ENCODE measurements around the gene SETD6. TPM values are rescaled to one million over a fixed set of nuclear protein-coding genes. Genes with fewer than 3 reads are reported as not detected.

SETD6 gene
- total RNA-seq, 4 donors from 2014 or later: 32.8 to 74.2 (median 52.9) TPM

- intact Hi-C loops (cut with DNase I; ENCODE audit: low total_unique reads): no loop called here
- no peak for TF ChIP-seq POLR2A (IDR thresholded peaks at IDR 0.05)
- no peak for TF ChIP-seq CTCF (IDR thresholded peaks at IDR 0.05)
- H3K4me3 ChIP-seq (ENCODE audit: low read depth, poor library complexity, severe bottlenecking): no peak overlapping the region
- WGBS, 2 donors: 93 to 94% methylated on average over 14 of the region's 14 CpGs
- no peak for DNase-seq (ENCODE audit: low spot score in 2 of 2)
Measured at GRCh38 chr16:58533751-58534470, 18.6 kb downstream of the SETD6 start.

- intact Hi-C loops (cut with DNase I; ENCODE audit: low total_unique reads): no loop called here
- WGBS, 2 donors: 94 to 97% methylated on average over 3 of the region's 3 CpGs
- TF ChIP-seq POLR2A (IDR thresholded peaks at IDR 0.05): no peak
- TF ChIP-seq CTCF (IDR thresholded peaks at IDR 0.05): no peak
Measured at GRCh38 chr16:58535100-58535499, 19.8 kb downstream of the SETD6 start.

DNA sequence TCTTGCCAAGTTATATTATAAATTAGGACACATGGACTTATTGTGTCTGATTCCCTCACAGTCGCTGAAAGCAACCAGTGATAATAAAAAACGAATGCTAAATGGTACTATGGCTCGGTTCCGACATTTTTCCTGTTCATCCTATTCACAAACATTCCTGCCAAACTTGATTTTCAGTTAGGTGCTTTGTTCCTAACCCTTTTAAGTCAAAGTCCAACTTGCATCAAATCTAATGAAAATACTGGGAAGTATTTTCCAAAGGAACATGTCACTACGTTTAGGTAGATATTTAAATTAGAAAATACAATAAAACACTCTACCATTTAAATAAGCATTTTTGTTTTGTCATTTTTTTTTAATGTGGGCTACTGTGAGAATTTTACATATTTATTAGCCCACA is 21.0 kb downstream of the SETD6 start:
- TF ChIP-seq CTCF (IDR thresholded peaks at IDR 0.05): no peak
- TF ChIP-seq POLR2A (IDR thresholded peaks at IDR 0.05): no peak
- H3K4me3 ChIP-seq (ENCODE audit: low read depth, poor library complexity, severe bottlenecking): no peak overlapping the region
- intact Hi-C loops (cut with DNase I; ENCODE audit: low total_unique reads): no loop called here
- no peak for DNase-seq (ENCODE audit: low spot score in 2 of 2)
- WGBS, 2 donors: 86 to 91% methylated on average over 5 of the region's 5 CpGs

More at GRCh38 chr16:58535100-58535499, 19.8 kb downstream of the SETD6 start:
- no peak overlapping the region for H3K4me3 ChIP-seq (ENCODE audit: low read depth, poor library complexity, severe bottlenecking)
- no peak for DNase-seq (ENCODE audit: low spot score in 2 of 2)

DNA sequence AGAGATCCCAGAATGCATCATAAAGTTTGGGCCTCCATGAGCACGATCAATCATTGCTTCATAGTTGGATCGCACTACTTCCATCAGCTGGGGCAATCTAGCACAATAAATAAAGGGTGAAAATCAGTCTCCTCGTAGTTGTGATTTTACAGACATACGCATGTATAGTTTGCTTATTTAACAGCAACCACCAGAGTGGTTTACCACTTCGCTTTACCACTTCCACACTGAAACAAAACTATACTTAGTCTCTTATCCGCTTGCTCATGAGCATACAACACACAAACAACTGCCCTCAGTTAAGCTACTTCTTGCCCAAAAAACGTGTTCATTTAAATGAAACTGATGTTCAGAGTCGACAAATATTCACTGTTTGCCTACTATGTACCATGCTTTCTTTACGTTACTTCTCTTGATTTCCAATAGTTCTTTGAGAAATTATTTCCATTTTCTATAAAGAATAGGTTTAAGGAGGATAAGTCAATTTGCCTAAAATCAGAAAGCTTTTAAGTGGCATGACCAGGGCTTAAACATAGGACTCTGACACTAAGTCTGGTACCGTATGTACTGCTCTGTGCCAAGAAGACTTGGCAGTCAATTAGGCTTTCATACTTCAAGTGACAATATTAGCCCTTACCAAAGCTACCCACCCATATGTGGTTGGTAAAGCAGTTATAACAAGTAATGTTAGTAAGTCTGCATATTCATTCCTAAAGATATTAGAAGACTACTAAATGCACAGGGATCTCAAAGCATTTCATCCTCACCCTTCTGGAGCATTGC is 22.0 kb downstream of the SETD6 start:
- 87 to 92% methylated on average over 10 of the region's 10 CpGs for WGBS, 2 donors
- TF ChIP-seq CTCF (IDR thresholded peaks at IDR 0.05): no peak
- TF ChIP-seq POLR2A (IDR thresholded peaks at IDR 0.05): no peak
- DNase-seq (ENCODE audit: low spot score in 2 of 2): no peak
- no peak overlapping the region for H3K4me3 ChIP-seq (ENCODE audit: low read depth, poor library complexity, severe bottlenecking)
- intact Hi-C loops (cut with DNase I; ENCODE audit: low total_unique reads): no loop called here

DNA sequence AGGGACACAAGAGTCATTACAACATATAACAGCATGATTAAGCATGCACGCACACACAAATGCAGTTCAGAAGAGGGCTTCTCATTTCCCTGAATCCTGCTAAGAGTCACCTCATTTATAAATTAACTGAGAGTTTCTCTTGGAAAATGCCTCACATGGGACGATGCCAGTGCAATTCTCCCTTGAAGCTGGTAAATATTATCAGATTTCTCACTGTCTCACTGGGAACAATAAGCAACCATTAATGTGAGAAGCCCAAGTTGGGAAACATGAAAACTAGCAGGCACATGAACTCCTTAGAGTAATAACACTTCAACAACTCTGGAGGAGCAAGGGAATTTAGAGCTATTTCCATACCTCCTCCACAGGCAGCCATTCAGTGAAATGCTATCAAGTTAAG is 26.4 kb downstream of the SETD6 start:
- H3K4me3 ChIP-seq (ENCODE audit: low read depth, poor library complexity, severe bottlenecking): no peak overlapping the region
- TF ChIP-seq POLR2A (IDR thresholded peaks at IDR 0.05): no peak
- no peak for TF ChIP-seq CTCF (IDR thresholded peaks at IDR 0.05)
- no peak for DNase-seq (ENCODE audit: low spot score in 2 of 2)
- intact Hi-C loops (cut with DNase I; ENCODE audit: low total_unique reads): no loop called here
- WGBS, 2 donors: 83 to 90% methylated on average over 2 of the region's 2 CpGs

Data from lower leg skin (tissue), 4 donors.